ENCODE data around the gene LGI4. TPM values are rescaled to one million over a fixed set of nuclear protein-coding genes. Genes with fewer than 3 reads are reported as not detected.

The LGI4 gene
- total RNA-seq: 1.9 TPM

GRCh38 chr19:35134601-35135242, at the start of gene LGI4:
LGI4 (minus strand) TSS chr19:35135059; CDS start chr19:35134680, 379 bp downstream.
- no peak for ATAC-seq
- no peak for DNase-seq (ENCODE audit: low spot score)

GRCh38 chr19:35184267-35184666, 49.4 kb upstream of the LGI4 start:
- ATAC-seq (no peak), DNase-seq (ENCODE audit: low spot score) (no peak)

GRCh38 chr19:35181387-35181786, 46.5 kb upstream of the LGI4 start:
- ATAC-seq (no peak), DNase-seq (ENCODE audit: low spot score) (no peak)

- DNase-seq (ENCODE audit: low spot score) (peak; percentile 10), ATAC-seq (no peak)
These were observed 45.0 kb upstream of the LGI4 start for GRCh38 chr19:35179830-35180229.

GRCh38 chr19:35178701-35179100, 43.8 kb upstream of the LGI4 start:
- DNase-seq (ENCODE audit: low spot score): no peak
- ATAC-seq: no peak

GRCh38 chr19:35177377-35178274, 42.8 kb upstream of the LGI4 start:
- no peak for DNase-seq (ENCODE audit: low spot score)
- ATAC-seq: no peak

- ATAC-seq (no peak), DNase-seq (ENCODE audit: low spot score) (no peak)
These were observed 41.3 kb upstream of the LGI4 start for GRCh38 chr19:35176181-35176570.

- ATAC-seq (no peak), DNase-seq (ENCODE audit: low spot score) (no peak)
These were observed 39.4 kb upstream of the LGI4 start for GRCh38 chr19:35174226-35174625.

GRCh38 chr19:35171730-35172129, 36.9 kb upstream of the LGI4 start:
- DNase-seq (ENCODE audit: low spot score) (no peak), ATAC-seq (no peak)

GRCh38 chr19:35170359-35171061, 35.7 kb upstream of the LGI4 start:
- ATAC-seq: peak; percentile 90
- peak; percentile 84 for DNase-seq (ENCODE audit: low spot score)

- ATAC-seq (peak; percentile 18), DNase-seq (ENCODE audit: low spot score) (no peak)
These were observed 34.5 kb upstream of the LGI4 start for GRCh38 chr19:35169221-35169995.

- no peak for DNase-seq (ENCODE audit: low spot score)
These were observed 33.3 kb upstream of the LGI4 start for GRCh38 chr19:35168196-35168595.

GRCh38 chr19:35167251-35168119, 32.6 kb upstream of the LGI4 start:
- DNase-seq (ENCODE audit: low spot score): no peak
- no peak for ATAC-seq

More at GRCh38 chr19:35168196-35168595, 33.3 kb upstream of the LGI4 start:
- no peak for ATAC-seq

- ATAC-seq (no peak), DNase-seq (ENCODE audit: low spot score) (no peak)
These were observed 31.5 kb upstream of the LGI4 start for GRCh38 chr19:35166100-35167063.

GRCh38 chr19:35165200-35166058, 30.6 kb upstream of the LGI4 start:
- no peak for DNase-seq (ENCODE audit: low spot score)
- ATAC-seq: no peak

GRCh38 chr19:35164418-35164817, 29.6 kb upstream of the LGI4 start:
- DNase-seq (ENCODE audit: low spot score): no peak
- no peak for ATAC-seq

- ATAC-seq (no peak), DNase-seq (ENCODE audit: low spot score) (no peak)
These were observed 27.8 kb upstream of the LGI4 start for GRCh38 chr19:35162471-35163326.
